ENCODE results near the gene FYCO1.

FYCO1 gene

GRCh38 chr3:45911511-45912226, 84.0 kb downstream of the FYCO1 start:
- DNase-seq, result no peak

- DNase-seq, result no peak
Observed at GRCh38 chr3:45910892-45911291, 84.7 kb downstream of the FYCO1 start.

GRCh38 chr3:45909542-45909941, 86.1 kb downstream of the FYCO1 start:
- no peak for DNase-seq

- no peak for DNase-seq
Observed at GRCh38 chr3:45908761-45909160, 86.9 kb downstream of the FYCO1 start.

GRCh38 chr3:45907769-45908705, 87.6 kb downstream of the FYCO1 start:
- DNase-seq, result peak; percentile 50

- DNase-seq, result no peak
Observed at GRCh38 chr3:45906681-45907407, 88.8 kb downstream of the FYCO1 start.

GRCh38 chr3:45905755-45906154, 89.9 kb downstream of the FYCO1 start:
- no peak for DNase-seq

GRCh38 chr3:45904931-45905330, 90.7 kb downstream of the FYCO1 start:
- DNase-seq, result no peak

- DNase-seq, result no peak
Observed at GRCh38 chr3:45896956-45897355, 98.7 kb downstream of the FYCO1 start.

GRCh38 chr3:45895686-45896468, 99.7 kb downstream of the FYCO1 start:
- no peak for DNase-seq

- DNase-seq, result no peak
Observed at GRCh38 chr3:45894015-45894414, 101.6 kb downstream of the FYCO1 start.

GRCh38 chr3:45892161-45892560, 103.5 kb downstream of the FYCO1 start:
- DNase-seq, result no peak

- DNase-seq, result no peak
Observed at GRCh38 chr3:45890405-45890804, 105.2 kb downstream of the FYCO1 start.

- DNase-seq, result no peak
Observed at GRCh38 chr3:45889337-45889736, 106.3 kb downstream of the FYCO1 start.

GRCh38 chr3:45887759-45888511, 107.7 kb downstream of the FYCO1 start:
- no peak for DNase-seq

- DNase-seq, result no peak
Observed at GRCh38 chr3:45887285-45887684, 108.3 kb downstream of the FYCO1 start.

GRCh38 chr3:45885979-45886705, 109.5 kb downstream of the FYCO1 start, which contains the start of gene CCR9:
Gene CCR9, plus strand, starts transcription at chr3:45886543. Its CDS starts 8,391 bp downstream, at chr3:45894934.
- DNase-seq, result peak; percentile 22

GRCh38 chr3:45884368-45885201, 111.0 kb downstream of the FYCO1 start:
- no peak for DNase-seq

- DNase-seq, result peak; percentile 52
Observed at GRCh38 chr3:45881078-45882022, 114.3 kb downstream of the FYCO1 start.
